ENCODE results near the gene WDFY3. TPM values are rescaled to one million over a fixed set of nuclear protein-coding genes. Genes with fewer than 3 reads are reported as not detected.

WDFY3 gene
- total and polyA plus RNA-seq, 2 donors (not counting 1 experiment from before 2014, with no cell fraction given): 0.05 to 0.36 TPM

- intact Hi-C loops (cut with micrococcal nuclease): no loop called here
- Histone ChIP-seq H3K27ac (ENCODE audit: low read length in 2 of 2) (no peak overlapping the region), H3K9me3 (ENCODE audit: control extremely low read depth in 1 of 3, control insufficient read depth in 2 of 3, insufficient read depth in 1 of 3, low read length in 2 of 3) (no peaks in the 10 kb centered on the region), H3K36me3 (replicated peaks in 1 of 2; ENCODE audit: control extremely low read depth in 1 of 2, control insufficient read depth in 1 of 2, extremely low read depth in 1 of 2, insufficient read depth in 2 of 2, low read length in 1 of 2) (no peaks in the 10 kb centered on the region), H3K9ac (ENCODE audit: low read length) (no peak overlapping the region), H3K27me3 (replicated peaks in 1 of 4; ENCODE audit: control extremely low read depth in 1 of 4, control insufficient read depth in 3 of 4, insufficient read depth in 4 of 4, low read length in 3 of 4) (no peaks in the 10 kb centered on the region), H4K20me1 (ENCODE audit: control insufficient read depth, insufficient read depth, low read length, poor library complexity, severe bottlenecking) (no peaks in the 10 kb centered on the region), H3K79me2 (ENCODE audit: control insufficient read depth, insufficient read depth, low read length) (no peaks in the 10 kb centered on the region), H3K4me2 (replicated peaks; ENCODE audit: low read depth, low read length, poor library complexity, severe bottlenecking) (no peak overlapping the region), H3K4me3 (ENCODE audit: control extremely low read depth in 1 of 5, extremely low read depth in 1 of 5, insufficient read depth in 1 of 5, low read depth in 2 of 5, low read length in 4 of 5) (no peak overlapping the region), H3K4me1 (ENCODE audit: control insufficient read depth in 2 of 2, insufficient read depth in 2 of 2, low read length in 2 of 2) (no peaks in the 10 kb centered on the region), H2AFZ (ENCODE audit: insufficient read depth, low read depth, low read length, poor library complexity, severe bottlenecking) (no peak overlapping the region)
- WGBS (ENCODE audit: insufficient coverage): no CpG with 5 or more reads among the region's 1 CpG
- no peak for TF ChIP-seq EZH2 (IDR thresholded peaks at IDR 0.05; ENCODE audit: borderline replicate concordance, insufficient read depth, low read depth, low read length, poor library complexity, severe bottlenecking)
- TF ChIP-seq, protein P1, sequence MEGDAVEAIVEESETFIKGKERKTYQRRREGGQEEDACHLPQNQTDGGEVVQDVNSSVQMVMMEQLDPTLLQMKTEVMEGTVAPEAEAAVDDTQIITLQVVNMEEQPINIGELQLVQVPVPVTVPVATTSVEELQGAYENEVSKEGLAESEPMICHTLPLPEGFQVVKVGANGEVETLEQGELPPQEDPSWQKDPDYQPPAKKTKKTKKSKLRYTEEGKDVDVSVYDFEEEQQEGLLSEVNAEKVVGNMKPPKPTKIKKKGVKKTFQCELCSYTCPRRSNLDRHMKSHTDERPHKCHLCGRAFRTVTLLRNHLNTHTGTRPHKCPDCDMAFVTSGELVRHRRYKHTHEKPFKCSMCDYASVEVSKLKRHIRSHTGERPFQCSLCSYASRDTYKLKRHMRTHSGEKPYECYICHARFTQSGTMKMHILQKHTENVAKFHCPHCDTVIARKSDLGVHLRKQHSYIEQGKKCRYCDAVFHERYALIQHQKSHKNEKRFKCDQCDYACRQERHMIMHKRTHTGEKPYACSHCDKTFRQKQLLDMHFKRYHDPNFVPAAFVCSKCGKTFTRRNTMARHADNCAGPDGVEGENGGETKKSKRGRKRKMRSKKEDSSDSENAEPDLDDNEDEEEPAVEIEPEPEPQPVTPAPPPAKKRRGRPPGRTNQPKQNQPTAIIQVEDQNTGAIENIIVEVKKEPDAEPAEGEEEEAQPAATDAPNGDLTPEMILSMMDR (IDR thresholded peaks at IDR 0.05): no peak
- ChIA-PET POLR2A (no interaction called here), CTCF (no interaction called here)
- Mint-ChIP-seq H3K27me3 (no peaks in the 10 kb centered on the region), H3K27ac (no peak overlapping the region), H3K9me3 (ENCODE audit: insufficient read depth) (no peaks in the 10 kb centered on the region), H3K4me3 (no peak overlapping the region), H3K4me1 (no peaks in the 10 kb centered on the region)
- DNase-seq: no peak
- ATAC-seq (ENCODE audit: low read depth): no peak
Measured at GRCh38 chr4:84727491-84727890, 239.0 kb downstream of the WDFY3 start.

DNA sequence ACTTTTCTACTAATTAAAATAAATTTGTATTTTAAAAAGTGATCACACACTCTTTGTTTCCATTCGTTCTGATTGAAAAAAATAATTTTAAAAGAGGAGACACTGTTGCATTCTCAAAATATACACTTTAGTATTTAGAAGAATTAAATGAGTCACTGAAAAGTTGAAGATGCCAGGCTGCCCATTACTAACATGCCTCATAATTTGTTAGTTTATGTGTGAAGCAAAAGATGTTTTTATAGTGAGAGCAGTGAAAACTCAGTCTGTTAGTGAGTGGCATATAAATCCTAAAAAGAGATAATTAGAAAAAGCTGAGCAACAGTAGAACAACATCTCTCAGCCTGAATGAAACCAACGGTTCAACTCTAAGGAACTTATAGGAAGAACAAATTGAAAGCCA lies 240.1 kb downstream of the WDFY3 start:
- Histone ChIP-seq H3K9me3 (ENCODE audit: control extremely low read depth in 1 of 3, control insufficient read depth in 2 of 3, insufficient read depth in 1 of 3, low read length in 2 of 3) (no peaks in the 10 kb centered on the region), H3K4me3 (ENCODE audit: control extremely low read depth in 1 of 5, extremely low read depth in 1 of 5, insufficient read depth in 1 of 5, low read depth in 2 of 5, low read length in 4 of 5) (no peak overlapping the region), H3K27me3 (replicated peaks in 1 of 4; ENCODE audit: control extremely low read depth in 1 of 4, control insufficient read depth in 3 of 4, insufficient read depth in 4 of 4, low read length in 3 of 4) (no peaks in the 10 kb centered on the region), H3K4me1 (ENCODE audit: control insufficient read depth in 2 of 2, insufficient read depth in 2 of 2, low read length in 2 of 2) (no peaks in the 10 kb centered on the region), H2AFZ (ENCODE audit: insufficient read depth, low read depth, low read length, poor library complexity, severe bottlenecking) (no peak overlapping the region), H3K79me2 (ENCODE audit: control insufficient read depth, insufficient read depth, low read length) (no peaks in the 10 kb centered on the region), H3K9ac (ENCODE audit: low read length) (no peak overlapping the region), H3K4me2 (replicated peaks; ENCODE audit: low read depth, low read length, poor library complexity, severe bottlenecking) (no peak overlapping the region), H4K20me1 (ENCODE audit: control insufficient read depth, insufficient read depth, low read length, poor library complexity, severe bottlenecking) (no peaks in the 10 kb centered on the region), H3K27ac (ENCODE audit: low read length in 2 of 2) (no peak overlapping the region), H3K36me3 (replicated peaks in 1 of 2; ENCODE audit: control extremely low read depth in 1 of 2, control insufficient read depth in 1 of 2, extremely low read depth in 1 of 2, insufficient read depth in 2 of 2, low read length in 1 of 2) (no peaks in the 10 kb centered on the region)
- TF ChIP-seq EZH2 (IDR thresholded peaks at IDR 0.05; ENCODE audit: borderline replicate concordance, insufficient read depth, low read depth, low read length, poor library complexity, severe bottlenecking): no peak
- TF ChIP-seq, protein P1 (IDR thresholded peaks at IDR 0.05): no peak
- Mint-ChIP-seq H3K27ac (no peak overlapping the region), H3K4me3 (no peak overlapping the region), H3K27me3 (no peaks in the 10 kb centered on the region), H3K9me3 (ENCODE audit: insufficient read depth) (no peaks in the 10 kb centered on the region), H3K4me1 (no peaks in the 10 kb centered on the region)
- ATAC-seq (ENCODE audit: low read depth): no peak
- no CpG with 5 or more reads among the region's 2 CpGs for WGBS (ENCODE audit: insufficient coverage)
- intact Hi-C loops (cut with micrococcal nuclease): no loop called here
- no peak for DNase-seq
- ChIA-PET CTCF (no interaction called here), POLR2A (no interaction called here)

All from B cell (primary cell).